ENCODE measurements around the gene LRRTM4. TPM values are rescaled to one million over a fixed set of nuclear protein-coding genes. Genes with fewer than 3 reads are reported as not detected.

LRRTM4 gene
- total and polyA plus RNA-seq, 2 of the 13 experiments (the other 11 are each of a cell fraction or from before 2014, with no cell fraction given) = 1.2 TPM

- POLR2A ChIA-PET = no interaction called here
- no peaks in the 10 kb centered on the region for H3K4me1 ChIP-seq (ENCODE audit: insufficient read depth, low read length)
- no peaks in the 10 kb centered on the region for H4K20me1 ChIP-seq (ENCODE audit: insufficient read depth, low read length)
- in situ Hi-C loops (cut with HindIII; ENCODE audit: extremely low pct_ligation_motif_present, low pct_unique_long_range_greater_than_20kb) = no loop called here
- ATAC-seq (no peak), DNase-seq (ENCODE audit: low spot score) (no peak), FAIRE-seq (no peak)
- H3K79me2 ChIP-seq (ENCODE audit: insufficient read depth, low read length) = no peaks in the 10 kb centered on the region
- no peaks in the 10 kb centered on the region for H3K27me3 ChIP-seq (ENCODE audit: control insufficient read depth in 1 of 2, insufficient read depth in 2 of 2, low read length in 2 of 2)
- H3K4me3 ChIP-seq (replicated peaks in 1 of 3; ENCODE audit: insufficient read depth in 1 of 3, low read depth in 2 of 3, low read length in 3 of 3) = no peak overlapping the region
- H3K36me3 ChIP-seq (replicated peaks in 1 of 2; ENCODE audit: control insufficient read depth in 1 of 2, insufficient read depth in 2 of 2, low read length in 2 of 2) = no peaks in the 10 kb centered on the region
- no peak overlapping the region for H3K9ac ChIP-seq (ENCODE audit: insufficient read depth, low read depth, low read length)
- no peaks in the 10 kb centered on the region for H3K9me3 ChIP-seq (ENCODE audit: low read length)
- BruUV-seq (replicated peaks) = no TSS peak
- no peak overlapping the region for H3K27ac ChIP-seq (ENCODE audit: extremely low read length, insufficient read depth, low read length)
- H3K4me2 ChIP-seq (ENCODE audit: low read depth, low read length) = no peak overlapping the region
- 2% methylated on average over 2 of the region's 2 CpGs for WGBS (ENCODE audit: low lambda C conversion rate)
- H2AFZ ChIP-seq (ENCODE audit: low read length) = no peak overlapping the region
- intact Hi-C loops (cut with micrococcal nuclease; ENCODE audit: unreplicated experiment) = no loop called here
- TF ChIP-seq ZNF790 (CRISPR knock-in tag; IDR thresholded peaks at IDR 0.05; ENCODE audit: borderline replicate concordance) = no peak
- TF ChIP-seq ZNF724P (CRISPR knock-in tag; IDR thresholded peaks at IDR 0.05; ENCODE audit: borderline replicate concordance) = no peak
- no peak for TF ChIP-seq ATF7 (IDR thresholded peaks at IDR 0.05)
- no peak for TF ChIP-seq ATF7 (CRISPR knock-in tag; IDR thresholded peaks at IDR 0.05)
- TF ChIP-seq ZNF124 (CRISPR knock-in tag; IDR thresholded peaks at IDR 0.05) = no peak
- no peak for TF ChIP-seq XRCC5 (optimal IDR thresholded peaks at IDR 0.05; ENCODE audit: low read length)
- no peak for TF ChIP-seq ZNF652 (CRISPR knock-in tag; IDR thresholded peaks at IDR 0.05; ENCODE audit: borderline replicate concordance, low read depth)
- no peak for TF ChIP-seq SMYD3 (CRISPR knock-in tag; IDR thresholded peaks at IDR 0.05)
- CTCF ChIA-PET (ENCODE audit: low intra/inter-chr PET ratio, low total read pairs) = no interaction called here
These were observed 419.2 kb downstream of the LRRTM4 start for GRCh38 chr2:77102927-77103326.

GRCh38 chr2:77101796-77102452, 420.3 kb downstream of the LRRTM4 start:
- no peak for ATAC-seq
- ChIA-PET CTCF (ENCODE audit: low intra/inter-chr PET ratio, low total read pairs) (no interaction called here), POLR2A (no interaction called here)
- no peaks in the 10 kb centered on the region for H3K9me3 ChIP-seq (ENCODE audit: low read length)
- H3K4me2 ChIP-seq (ENCODE audit: low read depth, low read length) = no peak overlapping the region
- intact Hi-C loops (cut with micrococcal nuclease; ENCODE audit: unreplicated experiment) = no loop called here
- no peak for DNase-seq (ENCODE audit: low spot score)
- no peak overlapping the region for H2AFZ ChIP-seq (ENCODE audit: low read length)
- no peaks in the 10 kb centered on the region for H3K79me2 ChIP-seq (ENCODE audit: insufficient read depth, low read length)
- H3K36me3 ChIP-seq (replicated peaks in 1 of 2; ENCODE audit: control insufficient read depth in 1 of 2, insufficient read depth in 2 of 2, low read length in 2 of 2) = no peaks in the 10 kb centered on the region
- 3% methylated on average over 8 of the region's 8 CpGs for WGBS (ENCODE audit: low lambda C conversion rate)
- no peak for FAIRE-seq
- TF ChIP-seq GABPA (IDR thresholded peaks at IDR 0.05; ENCODE audit: low read depth, low read length) = no peak
- peak; percentile 28; the same call in 1 of the 2 replicates for TF ChIP-seq GABPA (CRISPR knock-in tag; IDR thresholded peaks at IDR 0.05; ENCODE audit: low read depth)
- no peak for TF ChIP-seq FOXP4 (CRISPR knock-in tag; IDR thresholded peaks at IDR 0.05)
- in situ Hi-C loops (cut with HindIII; ENCODE audit: extremely low pct_ligation_motif_present, low pct_unique_long_range_greater_than_20kb) = no loop called here
- H3K4me1 ChIP-seq (ENCODE audit: insufficient read depth, low read length) = no peaks in the 10 kb centered on the region
- H4K20me1 ChIP-seq (ENCODE audit: insufficient read depth, low read length) = no peaks in the 10 kb centered on the region
- no peak overlapping the region for H3K4me3 ChIP-seq (replicated peaks in 1 of 3; ENCODE audit: insufficient read depth in 1 of 3, low read depth in 2 of 3, low read length in 3 of 3)
- no peak overlapping the region for H3K9ac ChIP-seq (ENCODE audit: insufficient read depth, low read depth, low read length)
- H3K27ac ChIP-seq (ENCODE audit: extremely low read length, insufficient read depth, low read length) = no peak overlapping the region
- no peaks in the 10 kb centered on the region for H3K27me3 ChIP-seq (ENCODE audit: control insufficient read depth in 1 of 2, insufficient read depth in 2 of 2, low read length in 2 of 2)
- BruUV-seq (replicated peaks) = no TSS peak
